GM12878 (cell line): Measurements from ENCODE around the gene LGALS4. TPM values are rescaled to one million over a fixed set of nuclear protein-coding genes. Genes with fewer than 3 reads are reported as not detected.

Source experiments
- BMI1 ChIP-seq: fragments of 450-650 bp; IDR thresholded peaks from 2 replicates; pipeline ENCODE4 v1.6.1; 2016; ENCODE audit warnings: mild to moderate bottlenecking, moderate library complexity, borderline replicate concordance
- CREB1 ChIP-seq: IDR thresholded peaks from 2 replicates; pipeline ENCODE4 v1.6.1; 2012; ENCODE audit warnings: low read depth, mild to moderate bottlenecking, inconsistent platforms
- MYC ChIP-seq: IDR thresholded peaks from 2 replicates; pipeline ENCODE4 v1.6.1; 2011; ENCODE audit warnings: mild to moderate bottlenecking, low read length, moderate library complexity, inconsistent platforms; ENCODE audit not compliant: insufficient read depth, insufficient replicate concordance, insufficient read length, severe bottlenecking
- NFXL1 ChIP-seq: fragments of 450-650 bp; IDR thresholded peaks from 2 replicates; pipeline ENCODE4 v1.6.1; 2017; ENCODE audit warnings: antibody characterized with exemption, mild to moderate bottlenecking, borderline replicate concordance
- POLR2A ChIP-seq: IDR thresholded peaks from 2 replicates; pipeline ENCODE4 v1.6.1; 2011; ENCODE audit warnings: low read depth, mild to moderate bottlenecking, low read length
- SIN3A ChIP-seq: IDR thresholded peaks from 2 replicates; pipeline ENCODE4 v1.6.1; 2012; ENCODE audit warnings: low read depth, low read length, improper control_type of control experiment
- TCF12 ChIP-seq: IDR thresholded peaks from 2 replicates; pipeline ENCODE4 v1.6.1; 2011; ENCODE audit warnings: low read depth, mild to moderate bottlenecking, low read length
- polyA plus RNA-seq, 11 experiments: library from polyadenylated mRNA; depleted of rRNA in 4 of 11; unstranded in 6 of 11; stranded (reverse) in 5 of 11; fragments of >200 nt; fragmentation: Nextera tagmentation in 4 of 11; fragmentation: Illumina TruSeq in 1 of 11; extraction: Ambion mirVana in 4 of 11; extraction: Trizol in 1 of 11; gene quantifications; 1 replicate in 1 of 11; 2 replicates in 10 of 11; pipeline versions ENCODE4 v1.2.1 to v1.2.3, GENCODE V29; 2011 to 2016; ENCODE audit warnings: inconsistent platforms in 2 of 11, missing spikeins in 2 of 11, low read depth in 1 of 11
- total RNA-seq, 4 experiments: library from RNA; depleted of rRNA in 3 of 4; stranded (reverse); fragments of >200 nt in 3 of 4; fragmentation: Illumina TruSeq in 1 of 4; extraction: Trizol in 1 of 4; gene quantifications; 2 replicates each; pipeline versions ENCODE4 v1.2.1 to v1.2.3, GENCODE V29; 2013 to 2021
- TF ChIP-seq, protein P1 (sequence below): IDR thresholded peaks from 2 replicates; pipeline ENCODE4 v1.6.1; 2011; ENCODE audit warnings: borderline replicate concordance, low read depth, mild to moderate bottlenecking, moderate library complexity, mixed read lengths, low read length; ENCODE audit not compliant: insufficient read depth; ENCODE audit errors: extremely low read length
- TF ChIP-seq, protein P2 (sequence below): fragments of 450-650 bp; IDR thresholded peaks from 2 replicates; pipeline ENCODE4 v1.6.1; 2016; ENCODE audit warnings: mild to moderate bottlenecking

LGALS4 gene
- total and polyA plus RNA-seq, 10 of the 15 experiments (the other 5 are each of a cell fraction or from before 2014, with no cell fraction given) = 0.13 to 2.1 (median 0.26) TPM; not detected in 4

DNA sequence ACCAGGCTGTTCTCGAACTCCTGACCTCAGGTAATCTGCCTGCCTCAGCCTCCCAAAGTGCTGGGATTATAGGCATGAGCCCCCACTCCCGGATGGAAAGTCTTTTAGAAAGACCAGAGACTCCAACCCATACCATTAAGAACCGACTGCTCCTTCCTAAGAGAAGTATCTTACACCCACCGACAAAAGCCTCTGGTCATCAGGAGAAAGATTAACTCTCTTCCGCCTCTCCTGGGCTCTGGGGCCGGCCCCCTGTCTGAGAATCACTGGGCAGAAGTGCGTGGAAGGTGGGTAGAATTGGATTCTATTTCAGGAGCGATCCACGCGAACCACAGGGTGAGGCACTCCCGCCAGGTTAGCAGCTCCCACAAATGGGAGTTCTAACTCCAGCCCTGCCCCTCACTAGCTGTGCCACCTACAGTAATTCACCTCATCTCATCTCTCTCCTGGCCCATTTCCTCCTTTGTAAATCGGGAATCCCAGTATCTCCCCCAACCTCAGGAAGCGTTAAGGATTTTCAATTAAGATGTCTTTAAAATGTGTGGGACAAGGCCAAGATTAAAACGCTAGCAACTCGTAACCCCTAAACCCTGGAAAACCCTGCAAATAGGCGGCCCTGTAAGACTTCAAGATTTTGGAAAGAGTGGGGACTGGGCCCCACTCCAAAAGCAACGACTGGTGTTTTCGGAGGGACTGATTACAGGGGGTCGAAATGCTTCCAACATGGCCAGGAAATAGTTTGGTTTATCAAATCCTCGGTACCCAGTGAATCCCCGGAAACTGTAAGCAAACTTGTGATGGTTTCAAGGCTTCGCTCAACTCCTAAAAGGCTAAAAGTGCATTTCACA is 35.8 kb upstream of the LGALS4 start (continued):
- TF ChIP-seq, protein P1, sequence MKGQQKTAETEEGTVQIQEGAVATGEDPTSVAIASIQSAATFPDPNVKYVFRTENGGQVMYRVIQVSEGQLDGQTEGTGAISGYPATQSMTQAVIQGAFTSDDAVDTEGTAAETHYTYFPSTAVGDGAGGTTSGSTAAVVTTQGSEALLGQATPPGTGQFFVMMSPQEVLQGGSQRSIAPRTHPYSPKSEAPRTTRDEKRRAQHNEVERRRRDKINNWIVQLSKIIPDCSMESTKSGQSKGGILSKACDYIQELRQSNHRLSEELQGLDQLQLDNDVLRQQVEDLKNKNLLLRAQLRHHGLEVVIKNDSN = peak; percentile 0
- TF ChIP-seq POLR2A = peak; percentile 70
- no peak for TF ChIP-seq NFXL1
- TF ChIP-seq CREB1 = 0 out of 2 replicates have a peak, but pooled peaks have one; percentile 1
- 0 out of 2 replicates have a peak, but pooled peaks have one; percentile 5 for TF ChIP-seq SIN3A
- no peak for TF ChIP-seq MYC
- TF ChIP-seq BMI1 = peak; percentile 30; the same call in 1 of the 2 replicates
- TF ChIP-seq, protein P2, sequence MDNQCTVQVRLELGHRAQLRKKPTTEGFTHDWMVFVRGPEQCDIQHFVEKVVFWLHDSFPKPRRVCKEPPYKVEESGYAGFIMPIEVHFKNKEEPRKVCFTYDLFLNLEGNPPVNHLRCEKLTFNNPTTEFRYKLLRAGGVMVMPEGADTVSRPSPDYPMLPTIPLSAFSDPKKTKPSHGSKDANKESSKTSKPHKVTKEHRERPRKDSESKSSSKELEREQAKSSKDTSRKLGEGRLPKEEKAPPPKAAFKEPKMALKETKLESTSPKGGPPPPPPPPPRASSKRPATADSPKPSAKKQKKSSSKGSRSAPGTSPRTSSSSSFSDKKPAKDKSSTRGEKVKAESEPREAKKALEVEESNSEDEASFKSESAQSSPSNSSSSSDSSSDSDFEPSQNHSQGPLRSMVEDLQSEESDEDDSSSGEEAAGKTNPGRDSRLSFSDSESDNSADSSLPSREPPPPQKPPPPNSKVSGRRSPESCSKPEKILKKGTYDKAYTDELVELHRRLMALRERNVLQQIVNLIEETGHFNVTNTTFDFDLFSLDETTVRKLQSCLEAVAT = 0 out of 2 replicates have a peak, but pooled peaks have one; percentile 34
- TF ChIP-seq TCF12 = no peak
